ENCODE data around the gene NMBR. TPM values are rescaled to one million over a fixed set of nuclear protein-coding genes. Genes with fewer than 3 reads are reported as not detected.
"Not testable (repeated sequence)": the region's sequence is repeated elsewhere in the genome, so short reads cannot be mapped to it uniquely, and the experiment has no call there.

Gene NMBR
- total RNA-seq, 1 experiment from 2014 or later = not detected

- no peak overlapping the region for H3K9ac ChIP-seq (ENCODE audit: low read length)
- H3K4me3 ChIP-seq (ENCODE audit: low read length) = no peak overlapping the region
- H3K9me3 ChIP-seq (ENCODE audit: low read length) = no peaks in the 10 kb centered on the region
- H3K27ac ChIP-seq (ENCODE audit: low read length) = no peak overlapping the region
- H3K9me2 ChIP-seq (replicated peaks; ENCODE audit: insufficient read depth, low read length) = no peaks in the 10 kb centered on the region
- H3K4me1 ChIP-seq (ENCODE audit: low read length) = no peaks in the 10 kb centered on the region
- no peaks in the 10 kb centered on the region for H4K20me1 ChIP-seq (ENCODE audit: insufficient read depth, low read depth, low read length)
- no peaks in the 10 kb centered on the region for H3K36me3 ChIP-seq (ENCODE audit: insufficient read depth, low read length)
- no peak overlapping the region for H3K4me2 ChIP-seq (ENCODE audit: low read depth, low read length, poor library complexity, severe bottlenecking)
- no peaks in the 10 kb centered on the region for H3K27me3 ChIP-seq (ENCODE audit: low read length)
- H2AFZ ChIP-seq (ENCODE audit: low read length) = no peak overlapping the region
- DNase-seq = no peak
- no peaks in the 10 kb centered on the region for H3K79me2 ChIP-seq (ENCODE audit: low read length)
These were observed 101.3 kb downstream of the NMBR start for GRCh38 chr6:142045380-142046278.

GRCh38 chr6:142035890-142036289 is 111.0 kb downstream of the NMBR start:
- no peaks in the 10 kb centered on the region for H3K79me2 ChIP-seq (ENCODE audit: low read length)
- no peak overlapping the region for H2AFZ ChIP-seq (ENCODE audit: low read length)
- H3K9ac ChIP-seq (ENCODE audit: low read length) = no peak overlapping the region
- no peaks in the 10 kb centered on the region for H3K9me3 ChIP-seq (ENCODE audit: low read length)
- no peaks in the 10 kb centered on the region for H3K36me3 ChIP-seq (ENCODE audit: insufficient read depth, low read length)
- H3K4me1 ChIP-seq (ENCODE audit: low read length) = no peaks in the 10 kb centered on the region
- no peak overlapping the region for H3K4me3 ChIP-seq (ENCODE audit: low read length)
- DNase-seq = no peak
- no peaks in the 10 kb centered on the region for H3K27me3 ChIP-seq (ENCODE audit: low read length)
- no peak overlapping the region for H3K4me2 ChIP-seq (ENCODE audit: low read depth, low read length, poor library complexity, severe bottlenecking)
- no peaks in the 10 kb centered on the region for H4K20me1 ChIP-seq (ENCODE audit: insufficient read depth, low read depth, low read length)
- H3K9me2 ChIP-seq (replicated peaks; ENCODE audit: insufficient read depth, low read length) = no peaks in the 10 kb centered on the region
- H3K27ac ChIP-seq (ENCODE audit: low read length) = no peak overlapping the region

- H3K79me2 ChIP-seq (ENCODE audit: low read length) = no peaks in the 10 kb centered on the region
- no peaks in the 10 kb centered on the region for H3K4me1 ChIP-seq (ENCODE audit: low read length)
- peaks cover 3% of the 10 kb centered on the region; the same call in 1 of the 2 replicates for H3K9me3 ChIP-seq (ENCODE audit: low read length)
- no peaks in the 10 kb centered on the region for H3K36me3 ChIP-seq (ENCODE audit: insufficient read depth, low read length)
- no peak overlapping the region for H3K27ac ChIP-seq (ENCODE audit: low read length)
- DNase-seq = no peak
- H3K27me3 ChIP-seq (ENCODE audit: low read length) = no peaks in the 10 kb centered on the region
- H3K4me3 ChIP-seq (ENCODE audit: low read length) = no peak overlapping the region
- no peak overlapping the region for H3K4me2 ChIP-seq (ENCODE audit: low read depth, low read length, poor library complexity, severe bottlenecking)
- no peak overlapping the region for H2AFZ ChIP-seq (ENCODE audit: low read length)
- H4K20me1 ChIP-seq (ENCODE audit: insufficient read depth, low read depth, low read length) = no peaks in the 10 kb centered on the region
- no peaks in the 10 kb centered on the region for H3K9me2 ChIP-seq (replicated peaks; ENCODE audit: insufficient read depth, low read length)
- no peak overlapping the region for H3K9ac ChIP-seq (ENCODE audit: low read length)
These were observed 115.9 kb downstream of the NMBR start for GRCh38 chr6:142031035-142031434.

GRCh38 chr6:142030115-142030619 is 116.8 kb downstream of the NMBR start:
- no peak overlapping the region for H3K4me3 ChIP-seq (ENCODE audit: low read length)
- H3K4me2 ChIP-seq (ENCODE audit: low read depth, low read length, poor library complexity, severe bottlenecking) = no peak overlapping the region
- no peaks in the 10 kb centered on the region for H3K79me2 ChIP-seq (ENCODE audit: low read length)
- H3K4me1 ChIP-seq (ENCODE audit: low read length) = no peaks in the 10 kb centered on the region
- no peaks in the 10 kb centered on the region for H3K36me3 ChIP-seq (ENCODE audit: insufficient read depth, low read length)
- peaks cover 3% of the 10 kb centered on the region; the same call in 1 of the 2 replicates for H3K9me3 ChIP-seq (ENCODE audit: low read length)
- no peak for DNase-seq
- H4K20me1 ChIP-seq (ENCODE audit: insufficient read depth, low read depth, low read length) = no peaks in the 10 kb centered on the region
- no peak overlapping the region for H2AFZ ChIP-seq (ENCODE audit: low read length)
- no peaks in the 10 kb centered on the region for H3K27me3 ChIP-seq (ENCODE audit: low read length)
- no peak overlapping the region for H3K9ac ChIP-seq (ENCODE audit: low read length)
- no peak overlapping the region for H3K27ac ChIP-seq (ENCODE audit: low read length)
- no peaks in the 10 kb centered on the region for H3K9me2 ChIP-seq (replicated peaks; ENCODE audit: insufficient read depth, low read length)

GRCh38 chr6:142028527-142028926 is 118.4 kb downstream of the NMBR start:
- Histone ChIP-seq H3K27me3 (ENCODE audit: low read length) (no peaks in the 10 kb centered on the region), H3K9me3 (ENCODE audit: low read length) (peaks cover 3% of the 10 kb centered on the region; the same call in 1 of the 2 replicates), H3K4me1 (ENCODE audit: low read length) (no peaks in the 10 kb centered on the region), H3K27ac (ENCODE audit: low read length) (no peak overlapping the region), H3K9me2 (replicated peaks; ENCODE audit: insufficient read depth, low read length) (no peaks in the 10 kb centered on the region), H3K9ac (ENCODE audit: low read length) (no peak overlapping the region), H3K4me3 (ENCODE audit: low read length) (no peak overlapping the region), H3K79me2 (ENCODE audit: low read length) (no peaks in the 10 kb centered on the region), H3K36me3 (ENCODE audit: insufficient read depth, low read length) (no peaks in the 10 kb centered on the region), H2AFZ (ENCODE audit: low read length) (no peak overlapping the region), H4K20me1 (ENCODE audit: insufficient read depth, low read depth, low read length) (no peaks in the 10 kb centered on the region), H3K4me2 (ENCODE audit: low read depth, low read length, poor library complexity, severe bottlenecking) (no peak overlapping the region)
- DNase-seq = no peak

GRCh38 chr6:142027804-142028203 is 119.1 kb downstream of the NMBR start:
- H3K27me3 ChIP-seq (ENCODE audit: low read length); H2AFZ ChIP-seq (ENCODE audit: low read length); H4K20me1 ChIP-seq (ENCODE audit: insufficient read depth, low read depth, low read length); H3K4me1 ChIP-seq (ENCODE audit: low read length); H3K4me3 ChIP-seq (ENCODE audit: low read length); H3K9me2 ChIP-seq (replicated peaks; ENCODE audit: insufficient read depth, low read length); H3K9ac ChIP-seq (ENCODE audit: low read length); DNase-seq; H3K36me3 ChIP-seq (ENCODE audit: insufficient read depth, low read length); H3K9me3 ChIP-seq (ENCODE audit: low read length); H3K27ac ChIP-seq (ENCODE audit: low read length); H3K79me2 ChIP-seq (ENCODE audit: low read length); H3K4me2 ChIP-seq (ENCODE audit: low read depth, low read length, poor library complexity, severe bottlenecking): not testable (repeated sequence)

GRCh38 chr6:142027074-142027473 is 119.8 kb downstream of the NMBR start:
- no peak overlapping the region for H3K27ac ChIP-seq (ENCODE audit: low read length)
- no peak for DNase-seq
- H3K79me2 ChIP-seq (ENCODE audit: low read length) = no peaks in the 10 kb centered on the region
- H3K4me2 ChIP-seq (ENCODE audit: low read depth, low read length, poor library complexity, severe bottlenecking) = no peak overlapping the region
- H2AFZ ChIP-seq (ENCODE audit: low read length) = no peak overlapping the region
- H3K4me3 ChIP-seq (ENCODE audit: low read length) = no peak overlapping the region
- H3K36me3 ChIP-seq (ENCODE audit: insufficient read depth, low read length) = no peaks in the 10 kb centered on the region
- no peaks in the 10 kb centered on the region for H3K9me2 ChIP-seq (replicated peaks; ENCODE audit: insufficient read depth, low read length)
- peaks cover 3% of the 10 kb centered on the region; the same call in 1 of the 2 replicates for H3K9me3 ChIP-seq (ENCODE audit: low read length)
- H3K4me1 ChIP-seq (ENCODE audit: low read length) = no peaks in the 10 kb centered on the region
- H3K9ac ChIP-seq (ENCODE audit: low read length) = no peak overlapping the region
- H3K27me3 ChIP-seq (ENCODE audit: low read length) = no peaks in the 10 kb centered on the region
- H4K20me1 ChIP-seq (ENCODE audit: insufficient read depth, low read depth, low read length) = no peaks in the 10 kb centered on the region

- Histone ChIP-seq H3K36me3 (ENCODE audit: insufficient read depth, low read length) (no peaks in the 10 kb centered on the region), H3K4me1 (ENCODE audit: low read length) (no peaks in the 10 kb centered on the region), H3K9me3 (ENCODE audit: low read length) (peaks cover 3% of the 10 kb centered on the region; the same call in 1 of the 2 replicates), H3K9me2 (replicated peaks; ENCODE audit: insufficient read depth, low read length) (no peaks in the 10 kb centered on the region), H3K79me2 (ENCODE audit: low read length) (no peaks in the 10 kb centered on the region), H2AFZ (ENCODE audit: low read length) (no peak overlapping the region), H3K27ac (ENCODE audit: low read length) (no peak overlapping the region), H3K9ac (ENCODE audit: low read length) (no peak overlapping the region), H3K4me2 (ENCODE audit: low read depth, low read length, poor library complexity, severe bottlenecking) (no peak overlapping the region), H4K20me1 (ENCODE audit: insufficient read depth, low read depth, low read length) (no peaks in the 10 kb centered on the region), H3K27me3 (ENCODE audit: low read length) (no peaks in the 10 kb centered on the region), H3K4me3 (ENCODE audit: low read length) (no peak overlapping the region)
- no peak for DNase-seq
These were observed 120.5 kb downstream of the NMBR start for GRCh38 chr6:142026471-142026870.

Data from Karpas-422 (cell line).